OCI-LY3 (cell line): ENCODE data around the gene NOXO1.

Source experiments
- H2AFZ ChIP-seq: fragments of 200-600, 300-600 bp; shearing (Covaris generic); 2 replicates; pipeline ENCODE4 v1.6.0; 2014; ENCODE audit warnings: antibody characterized with exemption, low read depth, low read length
- H3K27ac ChIP-seq: fragments of 200-600, 300-600 bp; sonication (generic); 2 replicates; pipeline ENCODE4 v1.5.1; 2014; ENCODE audit warnings: mild to moderate bottlenecking, low read length, moderate library complexity, mixed read lengths
- H3K27me3 ChIP-seq: fragments of 200-600, 300-600 bp; sonication (generic); 2 replicates; pipeline ENCODE4 v1.6.1; 2014; ENCODE audit warnings: low read depth, low read length, mixed read lengths
- H3K36me3 ChIP-seq: fragments of 200-600, 300-600 bp; sonication (generic); replicated peaks from 2 replicates; pipeline ENCODE3; 2014; ENCODE audit warnings: low read depth, low read length, mixed read lengths
- H3K4me1 ChIP-seq: fragments of 300-600, 200-600 bp; sonication (generic); 2 replicates; pipeline ENCODE4 v1.6.1; 2014; ENCODE audit warnings: low read length, mixed read lengths
- H3K4me2 ChIP-seq: fragments of 200-600, 300-600 bp; sonication (generic); 2 replicates; pipeline ENCODE4 v1.6.1; 2014; ENCODE audit warnings: low read length, mixed read lengths
- H3K4me3 ChIP-seq: fragments of 300-600, 200-600 bp; sonication (generic); 2 replicates; pipeline ENCODE4 v1.5.1; 2014; ENCODE audit warnings: antibody characterized with exemption, mild to moderate bottlenecking, low read length, moderate library complexity
- H3K79me2 ChIP-seq: fragments of 300-600, 200-600 bp; shearing (Covaris generic); 2 replicates; pipeline ENCODE4 v1.6.1; 2014; ENCODE audit warnings: mild to moderate bottlenecking, low read length, mixed read lengths
- H3K9ac ChIP-seq: fragments of 300-600, 200-600 bp; shearing (Covaris generic); 2 replicates; pipeline ENCODE4 v1.6.0; 2014; ENCODE audit warnings: mild to moderate bottlenecking, low read length, moderate library complexity
- H3K9me3 ChIP-seq: fragments of 200-600, 300-600 bp; shearing (Covaris generic); 2 replicates; pipeline ENCODE4 v1.6.1; 2014; ENCODE audit warnings: low read length, mixed read lengths; ENCODE audit not compliant: insufficient read depth
- H4K20me1 ChIP-seq: fragments of 200-600, 300-600 bp; sonication (generic); 2 replicates; pipeline ENCODE4 v1.6.1; 2016; ENCODE audit warnings: low read length, mixed read lengths; ENCODE audit not compliant: insufficient read depth
- EZH2phosphoT487 ChIP-seq: fragments of 200-600 bp; shearing (Covaris generic); IDR thresholded peaks from 2 replicates; pipeline ENCODE4 v1.6.1; 2018; ENCODE audit warnings: antibody characterized with exemption, mixed run types, low read depth
- TF ChIP-seq, protein P1 (sequence below): fragments of 200-600, 300-600 bp; sonication (generic); IDR thresholded peaks from 2 replicates; pipeline ENCODE4 v1.5.1; 2014; ENCODE audit warnings: antibody characterized with exemption, low read length, low read depth

The NOXO1 gene

DNA sequence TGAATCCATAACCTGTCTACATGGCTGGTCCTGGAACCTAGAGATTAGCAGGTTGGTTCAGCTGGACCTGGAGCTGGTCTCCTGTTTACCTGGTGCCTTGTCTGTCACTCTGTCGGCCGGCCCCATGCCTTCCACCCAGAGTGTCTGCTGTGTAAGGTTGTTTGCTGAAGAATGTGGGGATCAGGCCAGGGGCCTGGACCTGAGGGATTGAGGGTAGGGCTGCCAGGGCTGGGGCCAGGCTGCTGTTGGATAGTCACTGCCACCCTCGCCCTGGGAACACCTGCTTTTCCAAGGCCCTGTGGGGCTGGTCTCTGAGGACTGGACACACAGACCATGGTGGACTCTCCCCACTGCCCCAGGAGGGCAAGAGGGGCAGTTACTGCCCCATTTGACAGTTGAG is 46.9 kb upstream of the NOXO1 start:
- no peaks in the 10 kb centered on the region for H3K36me3 ChIP-seq
- no peak overlapping the region for H3K27ac ChIP-seq
- H2AFZ ChIP-seq, result no peak overlapping the region
- no peaks in the 10 kb centered on the region for H3K79me2 ChIP-seq
- H3K9ac ChIP-seq, result no peak overlapping the region
- no peaks in the 10 kb centered on the region for H4K20me1 ChIP-seq
- TF ChIP-seq EZH2phosphoT487, result no peak
- TF ChIP-seq, protein P1, sequence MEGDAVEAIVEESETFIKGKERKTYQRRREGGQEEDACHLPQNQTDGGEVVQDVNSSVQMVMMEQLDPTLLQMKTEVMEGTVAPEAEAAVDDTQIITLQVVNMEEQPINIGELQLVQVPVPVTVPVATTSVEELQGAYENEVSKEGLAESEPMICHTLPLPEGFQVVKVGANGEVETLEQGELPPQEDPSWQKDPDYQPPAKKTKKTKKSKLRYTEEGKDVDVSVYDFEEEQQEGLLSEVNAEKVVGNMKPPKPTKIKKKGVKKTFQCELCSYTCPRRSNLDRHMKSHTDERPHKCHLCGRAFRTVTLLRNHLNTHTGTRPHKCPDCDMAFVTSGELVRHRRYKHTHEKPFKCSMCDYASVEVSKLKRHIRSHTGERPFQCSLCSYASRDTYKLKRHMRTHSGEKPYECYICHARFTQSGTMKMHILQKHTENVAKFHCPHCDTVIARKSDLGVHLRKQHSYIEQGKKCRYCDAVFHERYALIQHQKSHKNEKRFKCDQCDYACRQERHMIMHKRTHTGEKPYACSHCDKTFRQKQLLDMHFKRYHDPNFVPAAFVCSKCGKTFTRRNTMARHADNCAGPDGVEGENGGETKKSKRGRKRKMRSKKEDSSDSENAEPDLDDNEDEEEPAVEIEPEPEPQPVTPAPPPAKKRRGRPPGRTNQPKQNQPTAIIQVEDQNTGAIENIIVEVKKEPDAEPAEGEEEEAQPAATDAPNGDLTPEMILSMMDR, result no peak
- no peak overlapping the region for H3K4me2 ChIP-seq
- no peaks in the 10 kb centered on the region for H3K9me3 ChIP-seq
- peaks cover 15% of the 10 kb centered on the region for H3K4me1 ChIP-seq
- H3K27me3 ChIP-seq, result peaks cover 28% of the 10 kb centered on the region
- no peak overlapping the region for H3K4me3 ChIP-seq

DNA sequence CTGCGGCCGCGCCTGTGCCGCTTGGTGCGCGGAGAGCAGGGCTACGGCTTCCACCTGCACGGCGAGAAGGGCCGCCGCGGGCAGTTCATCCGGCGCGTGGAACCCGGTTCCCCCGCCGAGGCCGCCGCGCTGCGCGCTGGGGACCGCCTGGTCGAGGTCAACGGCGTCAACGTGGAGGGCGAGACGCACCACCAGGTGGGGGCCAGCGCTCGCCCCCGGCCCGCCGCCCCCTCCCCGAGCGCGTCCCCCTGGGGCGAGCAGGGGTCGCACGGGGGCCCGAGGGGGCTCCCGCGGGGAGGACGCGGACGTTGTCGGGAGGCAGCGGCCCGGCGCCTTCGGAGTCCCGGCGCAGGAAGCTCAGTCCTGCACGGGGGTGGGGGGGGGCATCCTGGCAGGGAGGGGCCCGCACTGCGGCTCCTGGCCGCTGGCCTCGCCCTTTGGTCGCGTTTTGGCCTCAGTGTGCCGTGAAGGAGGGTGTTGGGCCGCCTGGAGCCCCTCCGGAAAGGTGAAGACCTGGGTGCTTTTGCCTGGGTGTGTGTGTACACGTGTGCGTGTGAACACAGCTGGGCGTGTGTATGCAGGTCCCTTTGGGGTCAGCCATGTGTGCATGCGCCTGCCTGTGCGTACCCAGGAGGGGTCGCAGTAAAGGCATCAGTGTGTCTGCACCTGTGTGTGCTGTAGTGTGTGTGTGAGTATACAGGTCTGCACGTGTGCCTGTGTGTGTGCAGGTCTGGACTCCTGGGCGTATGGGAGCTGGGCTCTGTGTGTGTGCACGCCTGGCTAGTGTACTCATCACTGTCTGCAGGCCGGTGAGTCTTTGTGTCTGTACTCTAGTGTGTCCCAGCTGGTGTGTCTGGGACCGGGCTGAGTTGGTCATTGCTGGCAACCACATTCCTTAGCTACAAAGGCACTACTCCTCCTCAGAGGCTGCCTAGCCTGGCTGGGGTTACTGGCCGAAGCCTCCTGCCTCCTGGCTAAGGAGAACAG is 46.0 kb upstream of the NOXO1 start:
- Histone ChIP-seq H3K27me3 (peaks cover 28% of the 10 kb centered on the region), H2AFZ (no peak overlapping the region), H3K4me2 (peak overlapping the region; percentile 50), H3K79me2 (no peaks in the 10 kb centered on the region), H3K9me3 (no peaks in the 10 kb centered on the region), H3K4me3 (peak overlapping the region; percentile 70), H3K4me1 (peaks cover 12% of the 10 kb centered on the region), H4K20me1 (no peaks in the 10 kb centered on the region), H3K36me3 (no peaks in the 10 kb centered on the region), H3K9ac (no peak overlapping the region), H3K27ac (no peak overlapping the region)
- TF ChIP-seq, protein P1, result no peak
- TF ChIP-seq EZH2phosphoT487, result no peak

DNA sequence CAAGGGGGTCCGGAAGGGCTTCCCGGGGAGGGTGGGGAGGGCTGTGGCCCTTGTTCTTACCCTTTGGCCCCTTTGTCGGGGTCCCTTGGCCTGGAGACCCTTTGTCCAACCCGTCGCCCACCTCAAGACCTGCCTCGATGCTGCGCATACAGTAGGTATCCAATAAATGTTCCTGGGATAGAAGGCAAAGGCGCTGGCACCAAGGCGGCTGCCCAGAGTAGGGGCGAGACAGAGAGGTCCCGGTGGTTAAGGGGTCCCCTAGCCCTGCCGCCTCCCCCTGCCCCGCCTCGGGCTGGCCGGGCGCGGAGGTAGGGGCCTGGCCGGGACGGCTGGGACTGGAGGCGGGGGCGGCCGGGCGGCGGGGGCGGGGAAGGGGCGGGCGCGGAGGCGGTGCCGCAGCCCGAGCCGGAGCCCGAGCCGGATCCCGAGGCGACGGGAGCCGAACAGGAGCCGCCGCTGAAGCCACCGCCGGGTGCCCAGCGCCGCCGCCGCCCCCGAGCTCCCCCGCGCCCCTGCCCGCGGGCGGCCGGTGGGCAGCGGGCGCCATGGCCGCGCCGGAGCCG is 45.3 kb upstream of the NOXO1 start, which contains the start of gene NHERF2:
Gene NHERF2 (plus strand): TSS at position 442 of the 563 bp plus-strand sequence. CDS start 104 bp downstream, at position 546.
- H3K36me3 ChIP-seq, result no peaks in the 10 kb centered on the region
- H3K79me2 ChIP-seq, result no peaks in the 10 kb centered on the region
- peak within 1 kb of the TSS; percentile 51 for H3K4me2 ChIP-seq
- H3K4me1 ChIP-seq, result peaks cover 10% of the 10 kb centered on the region; the same call in 1 of the 2 replicates
- TF ChIP-seq, protein P1, result no peak
- TF ChIP-seq EZH2phosphoT487, result no peak
- H3K27me3 ChIP-seq, result peaks cover 28% of the 10 kb centered on the region
- no peak within 1 kb of the TSS for H2AFZ ChIP-seq
- H3K9me3 ChIP-seq, result no peaks in the 10 kb centered on the region
- no peak within 1 kb of the TSS for H3K9ac ChIP-seq
- no peak within 1 kb of the TSS for H3K27ac ChIP-seq
- no peaks in the 10 kb centered on the region for H4K20me1 ChIP-seq
- H3K4me3 ChIP-seq, result peak within 1 kb of the TSS; percentile 70

DNA sequence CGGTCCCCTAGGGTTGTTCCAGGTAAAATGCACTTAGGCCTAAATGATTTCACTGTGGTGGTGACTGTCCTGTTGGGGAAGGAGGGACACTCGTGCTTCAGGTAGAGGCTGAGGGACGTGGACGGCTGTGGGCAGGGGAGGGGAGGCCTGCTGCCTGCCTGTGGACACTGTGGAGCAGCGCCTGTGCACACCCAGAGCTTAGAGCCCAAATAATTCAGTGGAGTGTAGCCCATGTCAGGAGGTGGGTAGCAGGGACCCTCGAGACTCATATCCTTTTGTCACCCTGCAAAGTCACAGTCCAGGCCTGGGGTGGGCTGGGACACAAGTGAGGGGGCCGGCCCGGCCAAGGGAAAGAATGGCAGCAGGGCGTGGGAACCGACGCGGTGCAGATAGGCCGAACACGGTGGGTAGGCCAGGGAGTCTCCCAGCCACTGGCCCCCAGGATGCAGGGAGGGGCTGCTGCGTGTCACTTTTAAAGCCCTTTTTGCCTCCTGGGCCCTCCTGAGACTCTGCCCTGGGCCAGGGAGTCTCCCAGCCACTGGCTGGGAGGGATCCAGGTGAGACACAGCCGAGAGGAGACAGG is 44.7 kb upstream of the NOXO1 start:
- no peak overlapping the region for H3K4me2 ChIP-seq
- no peak overlapping the region for H2AFZ ChIP-seq
- H3K27me3 ChIP-seq, result peaks cover 28% of the 10 kb centered on the region
- TF ChIP-seq, protein P1, result no peak
- H3K4me3 ChIP-seq, result no peak overlapping the region; the same call in 1 of the 2 replicates
- H3K9me3 ChIP-seq, result no peaks in the 10 kb centered on the region
- H3K36me3 ChIP-seq, result no peaks in the 10 kb centered on the region
- H4K20me1 ChIP-seq, result no peaks in the 10 kb centered on the region
- H3K27ac ChIP-seq, result no peak overlapping the region
- H3K9ac ChIP-seq, result no peak overlapping the region
- no peaks in the 10 kb centered on the region for H3K79me2 ChIP-seq
- H3K4me1 ChIP-seq, result peaks cover 10% of the 10 kb centered on the region; the same call in 1 of the 2 replicates
